ENCODE measurements around the gene LCOR. TPM values are rescaled to one million over a fixed set of nuclear protein-coding genes. Genes with fewer than 3 reads are reported as not detected.
A peak's percentile ranks its signal among the peaks of the same experiment; 100 is the strongest.

Gene LCOR
- total and polyA plus RNA-seq, 4 donors: 2.4 to 38.9 (median 19.5) TPM

DNA sequence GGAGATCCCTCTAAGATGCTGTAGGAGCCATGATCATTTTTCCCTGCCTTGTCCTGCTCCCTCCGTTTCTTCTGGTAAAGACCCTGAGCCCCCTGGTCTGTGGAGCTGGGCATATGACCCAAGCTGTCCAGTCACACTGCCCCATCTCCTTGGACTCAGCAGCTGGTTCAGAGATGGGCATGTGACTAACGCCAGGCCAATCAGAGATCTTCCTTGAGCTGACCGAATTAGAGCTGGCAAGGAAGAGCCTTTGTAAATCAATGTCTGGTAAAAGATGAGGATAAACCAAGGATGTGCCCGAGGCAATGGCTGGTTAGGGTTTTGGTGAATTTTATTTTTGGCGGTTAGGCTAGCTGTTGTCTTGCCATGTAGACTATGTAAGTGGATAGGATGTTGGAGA is 173.3 kb downstream of the LCOR start:
- DNase-seq: no peak
- no peaks in the 10 kb centered on the region for H3K4me1 ChIP-seq (ENCODE audit: control insufficient read depth in 1 of 2, insufficient read depth in 2 of 2, low read length in 2 of 2)
- 86 to 89% methylated on average over 5 of the region's 5 CpGs for WGBS, 2 donors
- intact Hi-C loops (cut with DNase I): no loop called here
- H3K9me3 ChIP-seq (ENCODE audit: control insufficient read depth, low read length): no peaks in the 10 kb centered on the region
- no peaks in the 10 kb centered on the region for H3K36me3 ChIP-seq (ENCODE audit: control insufficient read depth in 1 of 2, insufficient read depth in 2 of 2, low read length in 1 of 2)
- H3K27ac ChIP-seq (ENCODE audit: low read depth in 1 of 2, low read length in 2 of 2): no peak overlapping the region
- H3K27me3 ChIP-seq (ENCODE audit: control insufficient read depth in 1 of 2, insufficient read depth in 2 of 2, low read length in 1 of 2): no peaks in the 10 kb centered on the region
- H3K4me3 ChIP-seq (ENCODE audit: low read length in 2 of 2): no peak overlapping the region
- ATAC-seq (ENCODE audit: low FRiP score): no peak

- no peaks in the 10 kb centered on the region for H3K9me3 ChIP-seq (ENCODE audit: control insufficient read depth, low read length)
- ATAC-seq (ENCODE audit: low FRiP score): no peak
- no peak for DNase-seq
These were observed 174.3 kb downstream of the LCOR start for GRCh38 chr10:97006364-97006763.

DNA sequence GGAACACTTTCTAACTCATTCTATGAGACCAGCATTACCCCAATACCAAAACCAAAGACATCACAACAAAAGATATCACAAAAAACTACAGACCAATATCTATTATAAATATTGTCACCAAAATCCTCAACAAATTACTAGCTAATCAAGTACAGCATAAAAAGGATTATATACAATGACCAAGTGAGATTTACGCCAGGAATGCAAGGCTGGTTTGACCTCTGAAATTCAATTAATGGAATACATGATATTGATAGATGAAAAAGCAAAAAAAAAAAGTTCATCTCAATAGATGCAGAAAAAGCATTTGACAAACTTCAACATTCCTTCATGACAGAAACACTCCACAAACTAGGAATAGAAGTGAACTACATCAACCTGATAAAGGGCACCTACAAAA is 175.3 kb downstream of the LCOR start:
- Histone ChIP-seq H3K4me3 (ENCODE audit: low read length in 2 of 2) (no peak overlapping the region), H3K27ac (ENCODE audit: low read depth in 1 of 2, low read length in 2 of 2) (no peak overlapping the region), H3K9me3 (ENCODE audit: control insufficient read depth, low read length) (no peaks in the 10 kb centered on the region), H3K27me3 (ENCODE audit: control insufficient read depth in 1 of 2, insufficient read depth in 2 of 2, low read length in 1 of 2) (no peaks in the 10 kb centered on the region), H3K4me1 (ENCODE audit: control insufficient read depth in 1 of 2, insufficient read depth in 2 of 2, low read length in 2 of 2) (no peaks in the 10 kb centered on the region), H3K36me3 (ENCODE audit: control insufficient read depth in 1 of 2, insufficient read depth in 2 of 2, low read length in 1 of 2) (no peaks in the 10 kb centered on the region)
- 97 to 99% methylated on average over 1 of the region's 1 CpG for WGBS, 2 donors
- DNase-seq (no peak), ATAC-seq (ENCODE audit: low FRiP score) (no peak)
- intact Hi-C loops (cut with DNase I): no loop called here

More at GRCh38 chr10:97006364-97006763, 174.3 kb downstream of the LCOR start:
- Histone ChIP-seq H3K36me3 (ENCODE audit: control insufficient read depth in 1 of 2, insufficient read depth in 2 of 2, low read length in 1 of 2) (no peaks in the 10 kb centered on the region), H3K4me1 (ENCODE audit: control insufficient read depth in 1 of 2, insufficient read depth in 2 of 2, low read length in 2 of 2) (no peaks in the 10 kb centered on the region), H3K4me3 (ENCODE audit: low read length in 2 of 2) (no peak overlapping the region), H3K27ac (ENCODE audit: low read depth in 1 of 2, low read length in 2 of 2) (no peak overlapping the region), H3K27me3 (ENCODE audit: control insufficient read depth in 1 of 2, insufficient read depth in 2 of 2, low read length in 1 of 2) (no peaks in the 10 kb centered on the region)
- intact Hi-C loops (cut with DNase I): no loop called here
- WGBS, 2 donors: 79 to 89% methylated on average over 6 of the region's 6 CpGs

- no peaks in the 10 kb centered on the region for H3K36me3 ChIP-seq (ENCODE audit: control insufficient read depth in 1 of 2, insufficient read depth in 2 of 2, low read length in 1 of 2)
- H3K4me3 ChIP-seq (ENCODE audit: low read length in 2 of 2): no peak overlapping the region
- no peaks in the 10 kb centered on the region for H3K4me1 ChIP-seq (ENCODE audit: control insufficient read depth in 1 of 2, insufficient read depth in 2 of 2, low read length in 2 of 2)
- intact Hi-C loops (cut with DNase I): no loop called here
- H3K27me3 ChIP-seq (ENCODE audit: control insufficient read depth in 1 of 2, insufficient read depth in 2 of 2, low read length in 1 of 2): no peaks in the 10 kb centered on the region
- no peaks in the 10 kb centered on the region for H3K9me3 ChIP-seq (ENCODE audit: control insufficient read depth, low read length)
- ATAC-seq (ENCODE audit: low FRiP score) (peak; percentile 19), DNase-seq (no peak)
- no peak overlapping the region for H3K27ac ChIP-seq (ENCODE audit: low read depth in 1 of 2, low read length in 2 of 2)
- 91 to 96% methylated on average over 4 of the region's 4 CpGs for WGBS, 2 donors
These were observed 178.7 kb downstream of the LCOR start for GRCh38 chr10:97010695-97011206.

- ATAC-seq (ENCODE audit: low FRiP score): no peak
- H3K4me1 ChIP-seq (ENCODE audit: control insufficient read depth in 1 of 2, insufficient read depth in 2 of 2, low read length in 2 of 2): no peaks in the 10 kb centered on the region
- H3K4me3 ChIP-seq (ENCODE audit: low read length in 2 of 2): no peak overlapping the region
- H3K36me3 ChIP-seq (ENCODE audit: control insufficient read depth in 1 of 2, insufficient read depth in 2 of 2, low read length in 1 of 2): no peaks in the 10 kb centered on the region
- no peaks in the 10 kb centered on the region for H3K9me3 ChIP-seq (ENCODE audit: control insufficient read depth, low read length)
- H3K27ac ChIP-seq (ENCODE audit: low read depth in 1 of 2, low read length in 2 of 2): no peak overlapping the region
- H3K27me3 ChIP-seq (ENCODE audit: control insufficient read depth in 1 of 2, insufficient read depth in 2 of 2, low read length in 1 of 2): no peaks in the 10 kb centered on the region
- intact Hi-C loops (cut with DNase I): no loop called here
- DNase-seq: no peak
These were observed 179.3 kb downstream of the LCOR start for GRCh38 chr10:97011397-97011796.

DNA sequence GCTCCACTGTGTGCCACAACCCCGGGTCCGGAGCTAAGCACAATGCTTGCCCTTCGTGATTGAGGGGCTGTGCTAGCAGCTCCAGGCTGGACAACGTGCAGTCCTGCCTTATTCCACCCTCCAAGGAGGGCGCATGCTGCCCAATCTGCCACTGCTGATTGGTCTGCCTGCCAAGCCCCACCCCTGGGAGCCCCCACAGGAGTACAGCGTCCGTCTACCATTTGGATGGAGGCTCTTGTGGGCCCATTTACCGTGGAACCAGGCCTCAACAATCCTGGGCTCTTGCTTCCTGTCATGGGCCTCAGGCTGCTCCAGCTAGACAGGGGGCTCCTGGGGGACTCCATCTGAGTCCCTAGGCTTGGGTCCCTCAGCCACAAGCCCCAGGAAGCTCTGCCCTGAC is 180.4 kb downstream of the LCOR start:
- WGBS, 2 donors: 82 to 94% methylated on average over 8 of the region's 8 CpGs
- DNase-seq: no peak
- Histone ChIP-seq H3K4me1 (ENCODE audit: control insufficient read depth in 1 of 2, insufficient read depth in 2 of 2, low read length in 2 of 2) (no peaks in the 10 kb centered on the region), H3K4me3 (ENCODE audit: low read length in 2 of 2) (no peak overlapping the region), H3K27ac (ENCODE audit: low read depth in 1 of 2, low read length in 2 of 2) (no peak overlapping the region), H3K27me3 (ENCODE audit: control insufficient read depth in 1 of 2, insufficient read depth in 2 of 2, low read length in 1 of 2) (no peaks in the 10 kb centered on the region), H3K36me3 (ENCODE audit: control insufficient read depth in 1 of 2, insufficient read depth in 2 of 2, low read length in 1 of 2) (no peaks in the 10 kb centered on the region), H3K9me3 (ENCODE audit: control insufficient read depth, low read length) (no peaks in the 10 kb centered on the region)
- intact Hi-C loops (cut with DNase I): no loop called here
- no peak for ATAC-seq (ENCODE audit: low FRiP score)

DNA sequence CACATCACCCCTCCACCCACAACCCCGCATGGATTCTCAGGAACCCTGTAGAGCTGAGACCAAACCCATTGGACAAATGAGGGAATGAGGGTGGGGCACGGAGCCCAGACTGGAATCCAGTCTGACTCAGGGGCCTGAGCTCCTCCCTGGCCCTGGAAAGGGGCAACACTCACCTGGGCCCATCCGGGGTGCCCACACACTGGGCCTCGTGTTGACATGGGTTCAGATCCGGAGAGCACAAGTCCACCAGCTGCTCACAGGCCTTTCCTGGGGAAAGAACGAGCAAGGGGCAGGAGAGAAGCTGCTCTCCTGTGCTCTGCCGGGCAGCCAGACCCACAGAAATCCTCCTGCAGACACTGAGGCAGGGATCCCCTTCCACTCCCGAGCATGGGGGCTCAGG is 181.5 kb downstream of the LCOR start:
- Histone ChIP-seq H3K9me3 (ENCODE audit: control insufficient read depth, low read length) (no peaks in the 10 kb centered on the region), H3K27me3 (ENCODE audit: control insufficient read depth in 1 of 2, insufficient read depth in 2 of 2, low read length in 1 of 2) (no peaks in the 10 kb centered on the region), H3K4me1 (ENCODE audit: control insufficient read depth in 1 of 2, insufficient read depth in 2 of 2, low read length in 2 of 2) (no peaks in the 10 kb centered on the region), H3K4me3 (ENCODE audit: low read length in 2 of 2) (no peak overlapping the region), H3K27ac (ENCODE audit: low read depth in 1 of 2, low read length in 2 of 2) (no peak overlapping the region), H3K36me3 (ENCODE audit: control insufficient read depth in 1 of 2, insufficient read depth in 2 of 2, low read length in 1 of 2) (no peaks in the 10 kb centered on the region)
- DNase-seq (no peak), ATAC-seq (ENCODE audit: low FRiP score) (no peak)
- intact Hi-C loops (cut with DNase I): no loop called here
- 94 to 97% methylated on average over 8 of the region's 8 CpGs for WGBS, 2 donors

- no peaks in the 10 kb centered on the region for H3K27me3 ChIP-seq (ENCODE audit: control insufficient read depth in 1 of 2, insufficient read depth in 2 of 2, low read length in 1 of 2)
- 90 to 92% methylated on average over 8 of the region's 8 CpGs for WGBS, 2 donors
- ATAC-seq (ENCODE audit: low FRiP score) (no peak), DNase-seq (no peak)
- no peaks in the 10 kb centered on the region for H3K9me3 ChIP-seq (ENCODE audit: control insufficient read depth, low read length)
- H3K4me3 ChIP-seq (ENCODE audit: low read length in 2 of 2): no peak overlapping the region
- intact Hi-C loops (cut with DNase I): no loop called here
- no peaks in the 10 kb centered on the region for H3K36me3 ChIP-seq (ENCODE audit: control insufficient read depth in 1 of 2, insufficient read depth in 2 of 2, low read length in 1 of 2)
- H3K4me1 ChIP-seq (ENCODE audit: control insufficient read depth in 1 of 2, insufficient read depth in 2 of 2, low read length in 2 of 2): no peaks in the 10 kb centered on the region
- no peak overlapping the region for H3K27ac ChIP-seq (ENCODE audit: low read depth in 1 of 2, low read length in 2 of 2)
These were observed 181.9 kb downstream of the LCOR start for GRCh38 chr10:97013983-97014382.

GRCh38 chr10:97015240-97015639 is 183.1 kb downstream of the LCOR start:
- WGBS, 2 donors: 32 to 39% methylated on average over 1 of the region's 1 CpG
- no peaks in the 10 kb centered on the region for H3K4me1 ChIP-seq (ENCODE audit: control insufficient read depth in 1 of 2, insufficient read depth in 2 of 2, low read length in 2 of 2)
- H3K27me3 ChIP-seq (ENCODE audit: control insufficient read depth in 1 of 2, insufficient read depth in 2 of 2, low read length in 1 of 2): no peaks in the 10 kb centered on the region
- H3K9me3 ChIP-seq (ENCODE audit: control insufficient read depth, low read length): no peaks in the 10 kb centered on the region
- intact Hi-C loops (cut with DNase I): no loop called here
- H3K36me3 ChIP-seq (ENCODE audit: control insufficient read depth in 1 of 2, insufficient read depth in 2 of 2, low read length in 1 of 2): no peaks in the 10 kb centered on the region
- no peak for ATAC-seq (ENCODE audit: low FRiP score)
- H3K4me3 ChIP-seq (ENCODE audit: low read length in 2 of 2): no peak overlapping the region
- DNase-seq: no peak
- no peak overlapping the region for H3K27ac ChIP-seq (ENCODE audit: low read depth in 1 of 2, low read length in 2 of 2)
